HG03521 (cell line): Measurements from ENCODE around the gene GFRA3.
"Not testable (repeated sequence)": the region's sequence is repeated elsewhere in the genome, so short reads cannot be mapped to it uniquely, and the experiment has no call there.

Source experiments
- ATAC-seq: cut with Tn5 transposase; IDR thresholded peaks from one replicate; pipeline ENCODE4 v1.9.1; 2021; ENCODE audit warnings: mild to moderate bottlenecking, moderate library complexity; ENCODE audit not compliant: unreplicated experiment

Gene GFRA3

GRCh38 chr5:138247800-138248199 is 26.6 kb downstream of the GFRA3 start:
- not testable (repeated sequence) for ATAC-seq

- ATAC-seq = no peak
Measured at GRCh38 chr5:138246822-138247221, 27.6 kb downstream of the GFRA3 start.

- ATAC-seq = no peak
Measured at GRCh38 chr5:138246334-138246733, 28.1 kb downstream of the GFRA3 start.

GRCh38 chr5:138245717-138246116 is 28.7 kb downstream of the GFRA3 start:
- ATAC-seq = no peak

GRCh38 chr5:138243794-138244193 is 30.6 kb downstream of the GFRA3 start:
- no peak for ATAC-seq

- no peak for ATAC-seq
Measured at GRCh38 chr5:138241688-138242571, 32.5 kb downstream of the GFRA3 start.

- ATAC-seq = no peak
Measured at GRCh38 chr5:138240650-138241385, 33.6 kb downstream of the GFRA3 start.

GRCh38 chr5:138238034-138238433 is 36.4 kb downstream of the GFRA3 start:
- ATAC-seq = no peak

- ATAC-seq = no peak
Measured at GRCh38 chr5:138234651-138235050, 39.8 kb downstream of the GFRA3 start.

GRCh38 chr5:138233280-138233679 is 41.1 kb downstream of the GFRA3 start:
- no peak for ATAC-seq

GRCh38 chr5:138230981-138231589 is 43.3 kb downstream of the GFRA3 start:
- no peak for ATAC-seq

- ATAC-seq = no peak
Measured at GRCh38 chr5:138230261-138230660, 44.2 kb downstream of the GFRA3 start.

- ATAC-seq = no peak
Measured at GRCh38 chr5:138229387-138229786, 45.0 kb downstream of the GFRA3 start.

GRCh38 chr5:138226910-138227309 is 47.5 kb downstream of the GFRA3 start:
- no peak for ATAC-seq

GRCh38 chr5:138224712-138225111 is 49.7 kb downstream of the GFRA3 start:
- ATAC-seq = no peak

GRCh38 chr5:138223532-138223931 is 50.9 kb downstream of the GFRA3 start:
- no peak for ATAC-seq

- ATAC-seq = no peak
Measured at GRCh38 chr5:138216799-138217198, 57.6 kb downstream of the GFRA3 start.

GRCh38 chr5:138213161-138214029 is 61.0 kb downstream of the GFRA3 start, which contains the start of gene CDC23:
CDC23 (minus strand) TSS chr5:138213323; CDS start chr5:138213312, 11 bp downstream.
- peak; percentile 97 for ATAC-seq

GRCh38 chr5:138212828-138213160 is 61.6 kb downstream of the GFRA3 start:
- peak; percentile 12 for ATAC-seq

GRCh38 chr5:138210985-138211384 is 63.4 kb downstream of the GFRA3 start:
- ATAC-seq = no peak
